ENCODE measurements around the gene ALDH4A1. TPM values are rescaled to one million over a fixed set of nuclear protein-coding genes. Genes with fewer than 3 reads are reported as not detected.

ALDH4A1 gene
- 11.3 and 13.6 TPM in 2 replicates for total RNA-seq (2014; rRNA removed; shearing (Covaris generic))

GRCh38 chr1:18902523-18903290, at the start of gene ALDH4A1:
Gene ALDH4A1, minus strand, starts transcription at chr1:18902555. Its CDS starts 32 bp downstream, at chr1:18902523.

GRCh38 chr1:18859560-18859959, 42.8 kb downstream of the ALDH4A1 start, which contains the start of gene TAS1R2:
Gene TAS1R2, minus strand, starts transcription at chr1:18859660. Its CDS starts 0 bp downstream, at chr1:18859660.

Small RNA genes within 50 kb of the gene (small RNA-seq; reads per million reads assigned to genes)
- not detected for gene MIR1290
- not detected for gene MIR4695

Other genes starting within 250 kb of the ALDH4A1 start
- gene TAS1R2, start 42.9 kb downstream of the ALDH4A1 start, total RNA-seq (2014; rRNA removed; shearing (Covaris generic)) = not detected in 2 replicates
- gene IFFO2, start 54.1 kb upstream of the ALDH4A1 start, total RNA-seq (2014; rRNA removed; shearing (Covaris generic)) = 37.9 and 43.2 TPM in 2 replicates